PC-3 (cell line): Measurements from ENCODE around the gene FBXO30. TPM values are rescaled to one million over a fixed set of nuclear protein-coding genes. Genes with fewer than 3 reads are reported as not detected.

Experiments
- ATAC-seq: fragments of 200-7000 bp; cut with Tn5 transposase; 2 replicates; pipeline ENCODE4 v1.9.1; 2020; ENCODE audit warnings: mild to moderate bottlenecking, moderate library complexity
- BruUV-seq: library from RNA; stranded (reverse); fragments of 400-500 nt; replicated peaks from 2 replicates; lab custom pipeline; 2021; lab: Mats Ljungman, UMichigan
- CTCF ChIA-PET: fragments of 300-600 bp; sonication (Branson Sonifier 250); formaldehyde crosslinking; loops from one replicate; lab custom pipeline; 2022; ENCODE audit warnings: antibody characterized with exemption; lab: Charles Lee
- POLR2A ChIA-PET: fragments of 300-600 bp; sonication (Branson Sonifier 250); formaldehyde crosslinking; loops from one replicate; lab custom pipeline; 2022; ENCODE audit warnings: antibody characterized with exemption; ENCODE audit not compliant: unreplicated experiment; lab: Charles Lee
- DNase-seq: peaks from one replicate; pipeline ENCODE4 v3.0.0-alpha.2; 2015
- H2AFZ ChIP-seq: fragments of 300-600 bp; sonication (generic); 2 replicates; pipeline ENCODE4 v1.6.0; 2016; ENCODE audit warnings: antibody characterized with exemption, low read length
- H3F3A ChIP-seq: fragments of 300-600 bp; sonication (generic); one replicate; pipeline ENCODE4 v1.6.0; 2017; ENCODE audit warnings: antibody characterized with exemption, low read length, control low read depth, mild to moderate bottlenecking; ENCODE audit not compliant: unreplicated experiment
- H3K27ac ChIP-seq: fragments of 300-600 bp; sonication (generic); 2 replicates; pipeline ENCODE4 v1.5.1; 2016; ENCODE audit warnings: mild to moderate bottlenecking, low read length
- H3K27me3 ChIP-seq: fragments of 300-600 bp; sonication (generic); 2 replicates; pipeline ENCODE4 v1.6.1; 2016; ENCODE audit warnings: low read length, mixed read lengths
- H3K36me3 ChIP-seq: fragments of 300-600 bp; sonication (generic); 2 replicates; pipeline ENCODE4 v1.6.1; 2016; ENCODE audit warnings: low read depth, mixed run types, low read length, mixed read lengths
- H3K4me1 ChIP-seq: fragments of 300-600 bp; sonication (generic); 2 replicates; pipeline ENCODE4 v1.5.1; 2016; ENCODE audit warnings: low read length; ENCODE audit not compliant: insufficient read depth
- H3K4me2 ChIP-seq: fragments of 300-600 bp; sonication (generic); 2 replicates; pipeline ENCODE4 v1.6.0; 2016; ENCODE audit warnings: low read length
- H3K4me3 ChIP-seq: fragments of 300-600 bp; sonication (generic); 2 replicates; pipeline ENCODE4 v1.5.1; 2016; ENCODE audit warnings: mild to moderate bottlenecking, low read length, mixed read lengths
- H3K79me2 ChIP-seq: fragments of 300-600 bp; sonication (generic); 2 replicates; pipeline ENCODE4 v1.6.1; 2017; ENCODE audit warnings: low read length, mixed read lengths
- H3K9ac ChIP-seq: fragments of 300-600 bp; sonication (generic); 2 replicates; pipeline ENCODE4 v1.6.0; 2016; ENCODE audit warnings: mild to moderate bottlenecking, low read length
- H3K9me2 ChIP-seq: fragments of 300-600 bp; sonication (generic); replicated peaks from 2 replicates; pipeline ENCODE4 v1.6.1; 2016; ENCODE audit warnings: mixed run types, low read length, mixed read lengths
- H3K9me3 ChIP-seq: fragments of 300-600 bp; sonication (generic); 2 replicates; pipeline ENCODE4 v1.6.1; 2016; ENCODE audit warnings: low read length, mixed read lengths
- H4K20me1 ChIP-seq: fragments of 300-600 bp; sonication (generic); 2 replicates; pipeline ENCODE4 v1.6.1; 2016; ENCODE audit warnings: low read length, mixed read lengths
- CTCF ChIP-seq: fragments of 300-600 bp; sonication (generic); conservative IDR thresholded peaks from 2 replicates; pipeline ENCODE4 v1.5.1; 2017; ENCODE audit warnings: antibody characterized with exemption, low read depth, mild to moderate bottlenecking, low read length
- EZH2 ChIP-seq: fragments of 300-600 bp; sonication (generic); IDR thresholded peaks from one replicate; pipeline ENCODE4 v1.6.1; 2017; ENCODE audit warnings: antibody characterized with exemption, mild to moderate bottlenecking, low read length; ENCODE audit not compliant: unreplicated experiment
- EZH2phosphoT487 ChIP-seq: fragments of 300-600 bp; sonication (generic); IDR thresholded peaks from 2 replicates; pipeline ENCODE4 v1.6.1; 2018; ENCODE audit warnings: mild to moderate bottlenecking, antibody characterized with exemption, low read length, borderline replicate concordance
- intact Hi-C: fragments of 100-400 bp; cut with micrococcal nuclease; formaldehyde crosslinking; loops from 2 replicates; pipeline ENCODE4 v1.9.0; 2023
- total RNA-seq: library from RNA; depleted of rRNA; stranded (reverse); fragments of >200 nt; gene quantifications from 2 replicates; pipeline ENCODE4 v1.2.3, GENCODE V29; 2014

The FBXO30 gene
- total RNA-seq, 1 experiment from 2014 or later, result 2.5 TPM

DNA sequence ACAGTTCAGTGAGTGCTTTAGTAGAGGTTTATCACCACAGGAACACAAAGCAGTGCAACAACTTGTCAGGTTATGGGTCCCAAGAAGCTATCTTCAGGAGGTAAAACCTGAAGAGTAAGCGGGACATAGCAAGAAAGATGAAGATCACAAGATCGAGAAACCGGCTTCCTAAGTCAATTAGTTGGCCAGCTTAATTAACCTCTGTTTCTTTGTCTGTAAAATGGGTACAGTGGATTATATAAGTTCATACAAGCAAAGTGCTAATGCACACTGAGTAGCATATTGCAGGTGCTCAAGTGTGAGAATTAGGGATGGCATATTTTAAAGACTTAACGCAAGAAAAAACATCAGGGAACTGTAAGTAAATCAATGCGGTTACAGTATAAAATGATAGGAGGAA lies 12.5 kb downstream of the FBXO30 start:
- Histone ChIP-seq H3K9me3 (no peaks in the 10 kb centered on the region), H3K27ac (no peak overlapping the region), H3K9me2 (no peaks in the 10 kb centered on the region), H3K4me1 (no peaks in the 10 kb centered on the region), H3K79me2 (peaks cover 64% of the 10 kb centered on the region), H3K36me3 (peaks cover 22% of the 10 kb centered on the region), H3K4me3 (no peak overlapping the region), H3K9ac (no peak overlapping the region), H3F3A (no peaks in the 10 kb centered on the region), H3K4me2 (no peak overlapping the region), H2AFZ (no peak overlapping the region), H3K27me3 (no peaks in the 10 kb centered on the region), H4K20me1 (no peaks in the 10 kb centered on the region)
- POLR2A ChIA-PET, result no interaction called here
- BruUV-seq, result no TSS peak
- TF ChIP-seq EZH2phosphoT487 (no peak), CTCF (no peak), EZH2 (no peak)
- intact Hi-C loops, result no loop called here
- ATAC-seq (no peak), DNase-seq (no peak)
- CTCF ChIA-PET, result no interaction called here

DNA sequence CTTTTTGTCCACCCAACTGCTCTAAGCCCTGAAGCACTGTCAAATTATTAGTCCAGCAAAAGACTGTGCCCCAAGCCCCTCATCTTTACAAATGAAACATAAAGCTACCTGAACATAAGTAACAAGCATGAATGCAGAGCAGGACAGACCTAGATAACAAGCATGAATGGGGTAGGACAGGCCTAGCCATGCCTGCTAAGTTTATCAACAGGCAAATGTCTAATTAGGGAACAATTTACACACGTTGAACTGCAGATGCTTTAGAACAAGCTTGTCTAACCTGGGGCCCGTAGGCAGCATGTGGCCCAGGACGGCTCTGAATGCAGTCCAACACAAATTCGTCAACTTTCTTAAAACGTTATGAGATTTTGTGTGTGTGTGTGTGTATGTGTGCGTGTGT lies 13.6 kb downstream of the FBXO30 start:
- BruUV-seq, result no TSS peak
- Histone ChIP-seq H3K79me2 (peaks cover 61% of the 10 kb centered on the region), H3K9me2 (no peaks in the 10 kb centered on the region), H3K4me3 (no peak overlapping the region), H3K9me3 (no peaks in the 10 kb centered on the region), H3K27me3 (no peaks in the 10 kb centered on the region), H3K4me1 (no peaks in the 10 kb centered on the region), H3F3A (no peaks in the 10 kb centered on the region), H3K9ac (no peak overlapping the region), H3K36me3 (peaks cover 20% of the 10 kb centered on the region), H2AFZ (no peak overlapping the region), H3K27ac (no peak overlapping the region), H3K4me2 (no peak overlapping the region), H4K20me1 (no peaks in the 10 kb centered on the region)
- ChIA-PET CTCF (no interaction called here), POLR2A (no interaction called here)
- ATAC-seq (no peak), DNase-seq (no peak)
- intact Hi-C loops, result no loop called here
- no peak for TF ChIP-seq CTCF
- TF ChIP-seq EZH2, result no peak
- no peak for TF ChIP-seq EZH2phosphoT487

GRCh38 chr6:145798530-145798929 lies 16.1 kb downstream of the FBXO30 start:
- Histone ChIP-seq H3K27me3 (no peaks in the 10 kb centered on the region), H3K9ac (no peak overlapping the region), H2AFZ (no peak overlapping the region), H3K36me3 (0 out of 2 replicates have a peak, but pooled peaks cover 3% of the 10 kb centered on the region), H3K9me3 (no peaks in the 10 kb centered on the region), H3F3A (no peaks in the 10 kb centered on the region), H3K4me1 (no peaks in the 10 kb centered on the region), H3K4me2 (no peak overlapping the region), H3K27ac (no peak overlapping the region), H3K79me2 (peaks cover 42% of the 10 kb centered on the region), H3K4me3 (no peak overlapping the region), H3K9me2 (no peaks in the 10 kb centered on the region), H4K20me1 (0 out of 2 replicates have a peak, but pooled peaks cover 3% of the 10 kb centered on the region)
- no peak for ATAC-seq
- no TSS peak for BruUV-seq
- no peak for DNase-seq
- ChIA-PET CTCF (no interaction called here), POLR2A (no interaction called here)
- intact Hi-C loops, result no loop called here
- TF ChIP-seq EZH2phosphoT487 (no peak), EZH2 (no peak), CTCF (no peak)
